Neutrophil (primary cell): ENCODE results near the gene PLXNA4.

Experiments used
- H3K27ac ChIP-seq: fragments of 200-600 bp; sonication (generic); 2 replicates; pipeline ENCODE4 v1.5.1; 2016; ENCODE audit warnings: mild to moderate bottlenecking, moderate library complexity
- H3K27me3 ChIP-seq: fragments of 200-600 bp; sonication (generic); 2 replicates; pipeline ENCODE4 v1.6.0; 2016; ENCODE audit warnings: mild to moderate bottlenecking
- H3K36me3 ChIP-seq: fragments of 200-600 bp; sonication (generic); 2 replicates; pipeline ENCODE4 v1.5.1; 2017
- H3K4me1 ChIP-seq, 2 experiments: fragments of 200-600 bp in 1 of 2; sonication (generic) in 1 of 2; 1 replicate in 1 of 2; 2 replicates in 1 of 2; pipeline versions ENCODE4 v1.5.1 to v1.6.1; 2013 to 2016; ENCODE audit warnings: low read depth in 1 of 2, low read length in 1 of 2, mild to moderate bottlenecking in 1 of 2, moderate library complexity in 1 of 2; ENCODE audit not compliant: control insufficient read depth in 1 of 2, insufficient read depth in 1 of 2
- H3K4me3 ChIP-seq, 2 experiments: fragments of 200-600 bp in 1 of 2; sonication (generic) in 1 of 2; 1 replicate in 1 of 2; 2 replicates in 1 of 2; pipeline ENCODE4 v1.5.1; 2013 to 2016; ENCODE audit warnings: low read depth in 1 of 2, low read length in 1 of 2, mild to moderate bottlenecking in 1 of 2, moderate library complexity in 1 of 2
- H3K9me3 ChIP-seq: fragments of 200-600 bp; sonication (generic); 2 replicates; pipeline ENCODE4 v1.5.1; 2016
- TF ChIP-seq, protein P1 (sequence below): fragments of 200-600 bp; sonication (generic); IDR thresholded peaks from 2 replicates; pipeline ENCODE4 v1.5.1; 2016; ENCODE audit warnings: antibody characterized with exemption

The PLXNA4 gene

GRCh38 chr7:132428247-132428919 is 147.9 kb downstream of the PLXNA4 start:
- Histone ChIP-seq H3K36me3 (no peaks in the 10 kb centered on the region), H3K9me3 (no peaks in the 10 kb centered on the region), H3K27ac (no peak overlapping the region), H3K4me3 (no peak overlapping the region), H3K4me1 (no peaks in the 10 kb centered on the region), H3K27me3 (no peaks in the 10 kb centered on the region)
- TF ChIP-seq, protein P1, sequence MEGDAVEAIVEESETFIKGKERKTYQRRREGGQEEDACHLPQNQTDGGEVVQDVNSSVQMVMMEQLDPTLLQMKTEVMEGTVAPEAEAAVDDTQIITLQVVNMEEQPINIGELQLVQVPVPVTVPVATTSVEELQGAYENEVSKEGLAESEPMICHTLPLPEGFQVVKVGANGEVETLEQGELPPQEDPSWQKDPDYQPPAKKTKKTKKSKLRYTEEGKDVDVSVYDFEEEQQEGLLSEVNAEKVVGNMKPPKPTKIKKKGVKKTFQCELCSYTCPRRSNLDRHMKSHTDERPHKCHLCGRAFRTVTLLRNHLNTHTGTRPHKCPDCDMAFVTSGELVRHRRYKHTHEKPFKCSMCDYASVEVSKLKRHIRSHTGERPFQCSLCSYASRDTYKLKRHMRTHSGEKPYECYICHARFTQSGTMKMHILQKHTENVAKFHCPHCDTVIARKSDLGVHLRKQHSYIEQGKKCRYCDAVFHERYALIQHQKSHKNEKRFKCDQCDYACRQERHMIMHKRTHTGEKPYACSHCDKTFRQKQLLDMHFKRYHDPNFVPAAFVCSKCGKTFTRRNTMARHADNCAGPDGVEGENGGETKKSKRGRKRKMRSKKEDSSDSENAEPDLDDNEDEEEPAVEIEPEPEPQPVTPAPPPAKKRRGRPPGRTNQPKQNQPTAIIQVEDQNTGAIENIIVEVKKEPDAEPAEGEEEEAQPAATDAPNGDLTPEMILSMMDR: no peak

DNA sequence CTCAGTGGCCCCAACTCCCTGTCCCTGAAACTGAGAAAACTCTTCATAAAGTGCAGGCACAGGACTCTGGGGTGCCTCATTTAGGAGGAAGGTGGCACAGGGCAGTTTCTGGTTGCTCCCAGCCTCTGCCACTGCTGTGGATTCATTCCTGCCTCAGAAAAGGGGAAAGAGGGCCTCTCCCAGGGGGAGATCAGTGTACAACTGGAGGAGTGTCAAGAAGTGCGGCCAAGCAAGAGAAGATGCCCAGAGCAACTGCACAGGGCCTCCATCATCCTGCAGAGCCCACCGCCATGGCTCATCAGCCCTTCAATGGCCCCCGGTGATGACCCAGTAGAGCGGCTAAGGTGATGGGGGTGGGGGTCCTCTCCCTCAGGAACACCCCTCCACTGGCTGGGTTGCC is 150.3 kb downstream of the PLXNA4 start:
- Histone ChIP-seq H3K27ac (no peak overlapping the region), H3K27me3 (no peaks in the 10 kb centered on the region), H3K36me3 (no peaks in the 10 kb centered on the region), H3K4me3 (no peak overlapping the region), H3K4me1 (no peaks in the 10 kb centered on the region), H3K9me3 (no peaks in the 10 kb centered on the region)
- TF ChIP-seq, protein P1: no peak

DNA sequence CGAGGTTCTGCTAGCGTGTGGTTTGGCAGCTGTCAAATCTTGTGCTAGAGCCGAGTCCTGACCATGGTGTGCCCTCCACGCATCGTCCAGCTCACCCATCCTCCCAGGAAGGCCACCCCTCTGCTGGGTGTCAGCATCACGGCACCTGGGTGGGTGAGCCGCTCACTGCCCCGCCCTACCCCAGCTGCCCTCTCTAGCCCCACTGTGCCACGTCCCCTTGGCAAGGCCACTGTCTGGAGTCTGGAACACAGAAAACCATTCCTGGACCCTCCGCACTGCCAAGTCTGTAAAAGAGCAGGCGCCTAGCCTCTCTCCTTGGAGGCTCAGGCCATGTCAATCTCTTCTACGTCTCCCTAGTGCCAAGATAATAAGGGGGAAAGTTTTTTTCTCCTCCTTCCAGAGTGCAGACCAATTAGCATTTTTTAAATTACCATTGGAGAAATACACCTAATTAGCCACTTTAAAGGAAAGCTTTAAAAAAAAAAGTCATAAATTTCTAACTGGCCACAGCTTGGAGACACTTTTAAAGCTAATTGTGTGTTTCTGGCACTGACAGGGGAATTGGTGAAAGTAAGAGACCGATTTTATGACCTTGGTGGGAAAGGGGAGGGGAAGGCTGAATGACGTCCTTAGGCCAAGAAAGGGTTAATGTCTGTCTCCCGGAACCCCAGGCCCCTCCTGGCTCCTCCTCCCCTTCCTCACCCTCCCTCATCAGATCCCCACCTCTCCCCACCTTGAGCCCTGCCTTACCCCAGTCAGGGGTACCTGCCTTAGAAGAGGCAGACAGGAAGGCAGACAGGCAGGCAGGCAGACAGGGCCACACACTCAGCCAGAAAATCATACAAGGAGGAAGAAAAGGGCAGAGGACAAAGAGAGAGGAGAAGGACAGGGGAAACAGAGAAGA is 151.2 kb downstream of the PLXNA4 start:
- no peak overlapping the region for H3K4me3 ChIP-seq
- H3K9me3 ChIP-seq: no peaks in the 10 kb centered on the region
- H3K36me3 ChIP-seq: no peaks in the 10 kb centered on the region
- no peaks in the 10 kb centered on the region for H3K27me3 ChIP-seq
- H3K27ac ChIP-seq: no peak overlapping the region
- no peaks in the 10 kb centered on the region for H3K4me1 ChIP-seq
- TF ChIP-seq, protein P1: no peak

DNA sequence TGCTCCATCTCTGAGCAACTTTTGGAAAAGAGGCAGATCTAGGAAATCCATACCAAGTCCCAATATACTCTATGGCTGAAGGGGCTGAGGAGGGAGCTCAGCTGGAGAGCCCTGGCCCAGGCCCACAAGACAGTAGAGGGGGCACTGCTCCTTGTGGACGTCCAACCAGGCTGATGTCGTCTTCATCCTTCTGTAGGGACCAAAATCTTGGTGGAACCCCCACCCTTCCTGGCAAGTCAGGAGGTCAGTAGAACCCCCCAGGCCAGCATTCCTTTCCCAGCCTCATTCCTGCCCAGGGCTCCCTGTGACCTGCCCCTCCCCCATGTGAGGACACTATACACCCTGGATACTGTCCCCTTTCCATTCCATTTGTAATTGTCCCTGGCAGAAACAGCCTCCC is 152.0 kb downstream of the PLXNA4 start:
- TF ChIP-seq, protein P1: no peak
- no peaks in the 10 kb centered on the region for H3K27me3 ChIP-seq
- no peaks in the 10 kb centered on the region for H3K36me3 ChIP-seq
- no peaks in the 10 kb centered on the region for H3K4me1 ChIP-seq
- H3K27ac ChIP-seq: no peak overlapping the region
- H3K4me3 ChIP-seq: no peak overlapping the region
- H3K9me3 ChIP-seq: no peaks in the 10 kb centered on the region

DNA sequence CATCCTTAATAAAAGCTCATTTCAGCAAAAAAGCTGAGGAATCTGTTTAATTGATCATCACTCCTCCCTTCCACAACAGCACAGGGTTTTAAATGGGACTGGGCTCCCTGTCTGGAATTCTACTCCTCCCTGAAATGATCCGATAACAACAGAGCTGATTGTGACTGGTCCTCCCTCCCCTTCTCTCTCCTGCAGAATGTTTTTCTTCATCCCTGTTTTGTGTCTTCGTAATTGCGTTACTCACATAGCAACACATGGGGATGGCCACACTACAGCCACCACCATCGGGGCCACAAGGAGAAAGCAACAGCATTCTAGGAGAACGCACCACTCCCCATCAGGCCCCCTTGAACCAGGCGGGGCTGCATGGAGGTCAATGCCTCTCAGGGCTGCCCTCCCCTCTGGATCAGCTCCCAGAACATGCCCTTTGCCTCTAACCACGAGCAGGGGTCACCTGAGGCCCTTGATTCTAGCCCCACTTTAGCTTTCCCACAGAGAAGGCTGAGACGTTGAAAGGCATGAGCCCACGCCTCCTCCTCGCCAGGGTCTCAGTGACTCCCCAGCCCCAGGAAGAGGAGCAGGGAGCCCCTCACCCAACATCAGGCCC is 152.6 kb downstream of the PLXNA4 start:
- Histone ChIP-seq H3K4me3 (no peak overlapping the region), H3K4me1 (no peaks in the 10 kb centered on the region), H3K36me3 (no peaks in the 10 kb centered on the region), H3K27ac (no peak overlapping the region), H3K27me3 (no peaks in the 10 kb centered on the region), H3K9me3 (no peaks in the 10 kb centered on the region)
- TF ChIP-seq, protein P1: no peak
